ENCODE results near the gene RAB1B. TPM values are rescaled to one million over a fixed set of nuclear protein-coding genes. Genes with fewer than 3 reads are reported as not detected.
A peak's percentile ranks its signal among the peaks of the same experiment; 100 is the strongest.
"Not testable (repeated sequence)": the region's sequence is repeated elsewhere in the genome, so short reads cannot be mapped to it uniquely, and the experiment has no call there.

Gene RAB1B
- polyA plus RNA-seq, 6 donors from 2014 or later = 10.3 to 13.3 (median 12.2) TPM

- ATAC-seq (ENCODE audit: low read depth in 2 of 2) (no peak), DNase-seq (no peak)
- H3K4me3 Mint-ChIP-seq = peak overlapping the region in 7 of 8 donors; percentile 46 to 92 (median 86)
- H3K4me1 Mint-ChIP-seq = peaks cover 45 to 49% (median 47%) of the 10 kb centered on the region in 3 donors
- H3K36me3 Mint-ChIP-seq = no peaks in the 10 kb centered on the region
- peak overlapping the region; percentile 93 to 98 (median 98) for H3K27ac Mint-ChIP-seq
- peaks cover 0 to 5% (median 0%) of the 10 kb centered on the region in 3 donors for H3K27me3 Mint-ChIP-seq
- H3K9me3 Mint-ChIP-seq = peaks cover 0 to 5% (median 0%) of the 10 kb centered on the region in 7 donors
Observed at GRCh38 chr11:66318600-66318970, 50.1 kb downstream of the RAB1B start.

GRCh38 chr11:66320289-66320688, 51.9 kb downstream of the RAB1B start:
- H3K4me1 Mint-ChIP-seq = peaks cover 35 to 41% (median 36%) of the 10 kb centered on the region in 3 donors
- H3K9me3 Mint-ChIP-seq; H3K27me3 Mint-ChIP-seq; H3K36me3 Mint-ChIP-seq; H3K27ac Mint-ChIP-seq; H3K4me3 Mint-ChIP-seq; ATAC-seq (ENCODE audit: low read depth in 2 of 2); DNase-seq: not testable (repeated sequence)

- not testable (repeated sequence) for H3K36me3 Mint-ChIP-seq; ATAC-seq (ENCODE audit: low read depth in 2 of 2); H3K27ac Mint-ChIP-seq; DNase-seq; H3K9me3 Mint-ChIP-seq; H3K4me3 Mint-ChIP-seq; H3K27me3 Mint-ChIP-seq
- H3K4me1 Mint-ChIP-seq = peaks cover 31 to 39% (median 36%) of the 10 kb centered on the region in 3 donors
Observed at GRCh38 chr11:66320748-66321147, 52.3 kb downstream of the RAB1B start.

- no peak for ATAC-seq (ENCODE audit: low read depth in 2 of 2)
- DNase-seq = no peak
- H3K27me3 Mint-ChIP-seq = peaks cover 0 to 5% (median 0%) of the 10 kb centered on the region in 3 donors
- no peak overlapping the region for H3K27ac Mint-ChIP-seq
- no peaks in the 10 kb centered on the region for H3K36me3 Mint-ChIP-seq
- peaks cover 33 to 43% (median 35%) of the 10 kb centered on the region in 3 donors for H3K4me1 Mint-ChIP-seq
- peaks cover 0 to 5% (median 0%) of the 10 kb centered on the region in 7 donors for H3K9me3 Mint-ChIP-seq
- H3K4me3 Mint-ChIP-seq = no peak overlapping the region
Observed at GRCh38 chr11:66321606-66322005, 53.2 kb downstream of the RAB1B start.

- Mint-ChIP-seq H3K27me3 (peaks cover 0 to 12% (median 8%) of the 10 kb centered on the region in 3 donors), H3K36me3 (no peaks in the 10 kb centered on the region), H3K4me1 (peaks cover 31 to 44% (median 35%) of the 10 kb centered on the region in 3 donors), H3K4me3 (no peak overlapping the region), H3K9me3 (peaks cover 0 to 5% (median 0%) of the 10 kb centered on the region in 7 donors), H3K27ac (no peak overlapping the region)
- ATAC-seq (ENCODE audit: low read depth in 2 of 2) (no peak), DNase-seq (no peak)
Observed at GRCh38 chr11:66322732-66323427, 54.4 kb downstream of the RAB1B start.

- H3K4me3 Mint-ChIP-seq = no peak overlapping the region
- H3K4me1 Mint-ChIP-seq = peaks cover 29 to 42% (median 35%) of the 10 kb centered on the region in 3 donors
- no peak for DNase-seq
- peaks cover 0 to 5% (median 0%) of the 10 kb centered on the region in 7 donors for H3K9me3 Mint-ChIP-seq
- no peak for ATAC-seq (ENCODE audit: low read depth in 2 of 2)
- H3K27me3 Mint-ChIP-seq = peaks cover 0 to 12% (median 8%) of the 10 kb centered on the region in 3 donors
- H3K36me3 Mint-ChIP-seq = no peaks in the 10 kb centered on the region
- no peak overlapping the region for H3K27ac Mint-ChIP-seq
Observed at GRCh38 chr11:66323684-66324083, 55.2 kb downstream of the RAB1B start.

- Mint-ChIP-seq H3K27me3 (peaks cover 0 to 12% (median 8%) of the 10 kb centered on the region in 3 donors), H3K9me3 (peaks cover 0 to 5% (median 0%) of the 10 kb centered on the region in 7 donors), H3K27ac (peak overlapping the region in 1 of 6 donors; percentile 89), H3K4me3 (peak overlapping the region in 1 of 8 donors; percentile 57), H3K36me3 (no peaks in the 10 kb centered on the region), H3K4me1 (peaks cover 21 to 35% (median 26%) of the 10 kb centered on the region in 3 donors)
- ATAC-seq (ENCODE audit: low read depth in 2 of 2) (no peak), DNase-seq (no peak)
Observed at GRCh38 chr11:66324664-66325063, 56.2 kb downstream of the RAB1B start.

GRCh38 chr11:66325263-66325671, 56.8 kb downstream of the RAB1B start:
- DNase-seq (no peak), ATAC-seq (ENCODE audit: low read depth in 2 of 2) (no peak)
- peaks cover 0 to 1% (median 0%) of the 10 kb centered on the region in 7 donors for H3K9me3 Mint-ChIP-seq
- peaks cover 0 to 12% (median 8%) of the 10 kb centered on the region in 3 donors for H3K27me3 Mint-ChIP-seq
- H3K4me3 Mint-ChIP-seq = no peak overlapping the region
- no peaks in the 10 kb centered on the region for H3K36me3 Mint-ChIP-seq
- peaks cover 21 to 35% (median 22%) of the 10 kb centered on the region in 3 donors for H3K4me1 Mint-ChIP-seq
- peak overlapping the region in 1 of 6 donors; percentile 79 for H3K27ac Mint-ChIP-seq

GRCh38 chr11:66326261-66327111, 58.0 kb downstream of the RAB1B start:
- DNase-seq (no peak), ATAC-seq (ENCODE audit: low read depth in 2 of 2) (no peak)
- Mint-ChIP-seq H3K4me1 (peaks cover 21 to 35% (median 22%) of the 10 kb centered on the region in 3 donors), H3K27me3 (peaks cover 0 to 12% (median 8%) of the 10 kb centered on the region in 3 donors), H3K9me3 (no peaks in the 10 kb centered on the region), H3K4me3 (no peak overlapping the region), H3K36me3 (no peaks in the 10 kb centered on the region), H3K27ac (no peak overlapping the region)

Other genes with a start within 250 kb of the RAB1B start
- gene CATSPER1, start 242.2 kb upstream of the RAB1B start, polyA plus RNA-seq (ENCODE audit: low read depth in 6 of 6) = under 1 TPM in 1 of 6 donors, not detected in 5; 0.11 TPM
- not detected for gene GAL3ST3, start 219.5 kb upstream of the RAB1B start, polyA plus RNA-seq (ENCODE audit: low read depth in 6 of 6)
- 100 to 1,000 TPM in 1 of 6 donors, 10 to 100 TPM in 5; 68.8 to 106 (median 85.2) TPM for gene SF3B2, start 216.3 kb upstream of the RAB1B start, polyA plus RNA-seq (ENCODE audit: low read depth in 6 of 6)
- gene PACS1, start 198.4 kb upstream of the RAB1B start, polyA plus RNA-seq (ENCODE audit: low read depth in 6 of 6) = 100 to 1,000 TPM in 1 of 6 donors, 10 to 100 TPM in 5; 44.3 to 133 (median 57.3) TPM
- gene KLC2, start 10.9 kb upstream of the RAB1B start, polyA plus RNA-seq (ENCODE audit: low read depth in 6 of 6) = 1 to 10 TPM in 5 of 6 donors, under 1 TPM in 1; 0.17 to 9.3 (median 5.6) TPM
- gene CNIH2, start 9.5 kb downstream of the RAB1B start, polyA plus RNA-seq (ENCODE audit: low read depth in 6 of 6) = not detected
- 10 to 100 TPM; 57.1 to 82.1 (median 66.0) TPM for gene YIF1A, start 20.5 kb downstream of the RAB1B start, polyA plus RNA-seq (ENCODE audit: low read depth in 6 of 6)
- gene TMEM151A, start 23.3 kb downstream of the RAB1B start, polyA plus RNA-seq (ENCODE audit: low read depth in 6 of 6) = not detected
- gene CD248, start 48.4 kb downstream of the RAB1B start, polyA plus RNA-seq (ENCODE audit: low read depth in 6 of 6) = under 1 TPM in 5 of 6 donors, not detected in 1; 0.09 to 0.39 (median 0.24) TPM
- gene RIN1, start 67.8 kb downstream of the RAB1B start, polyA plus RNA-seq (ENCODE audit: low read depth in 6 of 6) = 1 to 10 TPM in 1 of 6 donors, under 1 TPM in 2, not detected in 3; 0.11 to 3.1 (median 0.51) TPM
- 10 to 100 TPM; 56.2 to 81.6 (median 73.0) TPM for gene BRMS1, start 76.5 kb downstream of the RAB1B start, polyA plus RNA-seq (ENCODE audit: low read depth in 6 of 6)
- gene B4GAT1, start 79.0 kb downstream of the RAB1B start, polyA plus RNA-seq (ENCODE audit: low read depth in 6 of 6) = 1 to 10 TPM; 2.9 to 7.7 (median 5.2) TPM
- gene SLC29A2, start 103.1 kb downstream of the RAB1B start, polyA plus RNA-seq (ENCODE audit: low read depth in 6 of 6) = 1 to 10 TPM; 1.1 to 3.7 (median 2.4) TPM
- not detected for gene NPAS4, start 152.4 kb downstream of the RAB1B start, polyA plus RNA-seq (ENCODE audit: low read depth in 6 of 6)
- gene MRPL11, start 170.2 kb downstream of the RAB1B start, polyA plus RNA-seq (ENCODE audit: low read depth in 6 of 6) = 10 to 100 TPM; 69.1 to 95.1 (median 75.1) TPM
- 1 to 10 TPM; 4.7 to 9.4 (median 5.4) TPM for gene PELI3, start 198.3 kb downstream of the RAB1B start, polyA plus RNA-seq (ENCODE audit: low read depth in 6 of 6)
- gene DPP3, start 211.8 kb downstream of the RAB1B start, polyA plus RNA-seq (ENCODE audit: low read depth in 6 of 6) = 10 to 100 TPM; 22.8 to 36.1 (median 23.8) TPM
- 10 to 100 TPM in 2 of 6 donors, 1 to 10 TPM in 4; 3.2 to 13.8 (median 9.9) TPM for gene BBS1, start 242.0 kb downstream of the RAB1B start, polyA plus RNA-seq (ENCODE audit: low read depth in 6 of 6)

All from naive B cell (primary cell).